ENCODE results near the gene FRY.

The FRY gene

DNA sequence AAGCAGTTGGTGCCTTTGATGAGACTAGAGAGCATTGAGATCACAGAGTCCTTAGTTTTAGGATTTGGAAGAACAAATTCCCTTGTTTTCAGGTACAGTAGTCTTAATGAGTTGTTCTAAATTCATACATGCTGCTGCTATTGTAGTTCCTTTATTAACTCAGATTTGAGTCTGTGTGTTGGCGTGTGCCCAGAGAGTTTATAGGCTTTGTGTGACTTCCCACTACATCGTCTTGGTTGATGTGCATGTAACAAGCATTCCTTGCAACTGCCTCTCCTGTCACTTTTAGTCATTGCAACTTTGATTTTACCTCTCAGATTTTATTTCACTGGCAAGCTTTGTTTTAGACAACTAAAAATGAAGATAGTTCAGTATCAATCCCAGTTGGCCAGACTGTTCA, 148.1 kb downstream of the FRY start:
- DNase-seq, result no peak

DNA sequence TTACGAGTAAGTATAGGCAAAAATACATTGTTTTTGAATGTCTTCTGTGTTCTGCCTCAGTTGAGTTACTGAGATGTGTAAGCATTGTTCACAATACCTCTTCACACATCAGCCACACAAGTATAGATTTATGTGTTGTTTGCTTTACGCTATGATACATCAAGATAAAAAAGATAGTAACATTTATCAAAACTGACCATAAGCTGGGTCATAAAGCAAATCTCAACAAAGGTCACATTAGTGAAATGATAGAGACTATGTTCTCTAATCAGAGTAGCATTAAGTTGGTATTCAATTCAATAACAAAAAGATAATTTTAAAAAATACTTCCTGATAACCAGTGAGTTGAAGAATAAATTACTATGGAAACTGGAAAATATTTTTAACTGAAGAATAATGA, 156.1 kb downstream of the FRY start:
- DNase-seq, result no peak

DNA sequence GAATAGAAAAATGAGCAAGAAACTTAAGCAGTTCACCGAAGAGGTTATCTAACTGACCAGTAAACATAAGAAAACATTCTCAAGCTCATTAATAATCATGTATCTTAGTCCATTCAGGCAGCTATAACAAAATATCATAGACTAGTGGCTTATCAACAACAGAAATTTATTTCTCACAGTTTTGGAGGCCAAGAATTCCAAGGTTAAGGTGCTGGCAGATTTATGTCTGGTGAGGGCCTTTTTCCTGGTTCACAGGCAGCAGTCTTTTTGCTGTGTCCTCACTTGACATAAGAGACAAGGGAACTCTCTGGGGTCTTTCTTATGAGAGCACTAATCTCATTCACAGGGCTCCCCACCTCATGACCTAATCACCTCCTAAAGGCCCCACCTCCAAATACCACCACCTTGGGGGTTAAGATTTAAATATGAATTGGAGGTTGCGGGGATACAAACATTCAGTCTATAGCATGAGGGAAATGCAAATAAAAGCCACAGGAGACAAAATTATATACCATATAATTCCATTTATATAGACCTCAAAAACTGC, 160.0 kb downstream of the FRY start:
- no peak for DNase-seq

DNA sequence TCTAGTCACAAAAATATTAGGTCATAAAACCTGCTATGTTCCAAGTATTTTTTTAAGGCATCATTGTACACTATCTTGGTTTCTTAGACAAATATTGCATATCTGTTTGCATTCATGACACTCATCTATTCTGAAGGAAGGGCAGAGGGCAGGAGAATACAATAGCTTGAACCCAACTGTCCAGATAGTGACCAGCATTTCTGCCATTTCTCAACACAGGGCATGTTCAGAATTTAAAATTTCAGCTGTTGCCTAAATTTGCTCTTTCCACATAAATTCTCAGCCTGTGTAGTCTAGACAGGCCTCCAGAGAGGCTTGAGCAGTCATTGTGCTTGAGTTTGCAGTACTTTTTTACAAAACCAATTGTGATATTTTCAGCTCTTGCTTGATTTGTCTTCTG, 164.1 kb downstream of the FRY start:
- DNase-seq, result no peak

DNA sequence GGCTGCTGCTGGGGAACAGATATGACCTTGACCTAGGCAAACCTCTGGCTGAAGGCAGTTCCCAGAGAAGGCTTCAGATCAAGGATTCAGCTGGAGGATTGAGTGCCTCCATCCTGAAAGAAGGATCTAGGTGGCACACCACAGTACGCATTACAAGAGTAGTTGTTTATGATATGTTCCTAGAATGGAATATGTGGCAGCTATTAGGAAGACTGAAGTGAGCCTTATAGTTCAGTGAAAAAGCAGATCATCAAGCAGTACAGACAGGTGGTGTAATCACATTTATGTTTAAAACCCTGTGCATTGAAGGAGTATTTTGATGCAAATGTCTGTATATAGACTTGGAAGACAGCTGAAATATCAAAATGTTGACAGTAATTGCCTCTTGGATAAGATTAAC, 167.6 kb downstream of the FRY start:
- no peak for DNase-seq

DNA sequence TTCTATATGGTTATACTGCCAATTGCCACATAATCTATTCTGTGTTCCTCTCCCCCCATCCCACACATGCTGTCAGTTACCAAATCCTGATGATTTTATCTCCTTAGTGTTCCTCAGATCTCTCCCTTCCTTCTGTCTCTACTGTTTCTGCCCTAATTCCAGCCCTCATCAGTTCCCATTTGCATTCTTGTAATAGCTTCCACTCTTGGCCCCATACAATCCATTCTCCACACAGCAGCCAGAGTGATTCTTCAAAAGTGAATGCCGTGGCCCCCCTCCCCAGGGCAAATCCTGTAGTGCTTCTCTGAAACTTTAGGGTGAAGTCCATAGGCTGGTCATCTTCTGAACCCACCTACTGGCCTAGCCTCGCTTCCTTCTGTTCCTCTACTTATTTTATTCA, 169.2 kb downstream of the FRY start:
- no peak for DNase-seq

DNA sequence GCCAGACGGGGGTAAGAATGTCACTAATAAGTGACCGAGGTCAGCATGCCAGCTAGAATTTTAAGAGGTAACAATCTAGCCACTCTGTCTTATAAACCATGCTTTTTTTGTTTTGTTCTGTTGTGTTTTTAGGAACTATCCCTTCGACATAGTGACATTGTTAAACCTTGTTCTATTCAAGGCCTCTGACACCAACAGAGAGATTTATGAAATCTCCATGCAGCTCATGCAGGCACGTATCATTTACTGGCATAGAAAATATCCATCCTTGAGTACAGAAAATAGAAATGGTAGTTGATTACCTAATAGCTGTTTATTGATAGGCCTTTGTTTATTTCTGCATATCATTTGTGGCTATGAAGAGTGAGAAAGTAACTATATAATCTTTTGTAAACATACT, 170.2 kb downstream of the FRY start:
- DNase-seq, result no peak

DNA sequence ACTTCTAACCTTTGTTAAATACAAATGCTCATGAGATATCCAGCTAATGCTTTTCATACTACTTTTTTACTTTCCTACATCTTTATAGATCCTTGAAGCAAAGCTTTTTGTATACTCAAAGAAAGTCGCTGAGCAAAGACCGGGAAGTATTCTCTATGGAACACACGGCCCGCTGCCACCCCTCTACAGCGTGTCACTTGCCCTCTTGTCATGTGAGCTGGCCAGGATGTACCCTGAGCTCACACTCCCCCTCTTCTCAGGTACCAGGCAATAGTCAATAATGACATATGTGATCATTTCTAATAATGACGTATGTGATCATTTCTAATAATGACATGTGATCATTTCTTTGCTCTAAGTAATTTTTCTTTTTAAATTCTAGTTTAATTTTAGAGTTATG, 170.7 kb downstream of the FRY start:
- no peak for DNase-seq

DNA sequence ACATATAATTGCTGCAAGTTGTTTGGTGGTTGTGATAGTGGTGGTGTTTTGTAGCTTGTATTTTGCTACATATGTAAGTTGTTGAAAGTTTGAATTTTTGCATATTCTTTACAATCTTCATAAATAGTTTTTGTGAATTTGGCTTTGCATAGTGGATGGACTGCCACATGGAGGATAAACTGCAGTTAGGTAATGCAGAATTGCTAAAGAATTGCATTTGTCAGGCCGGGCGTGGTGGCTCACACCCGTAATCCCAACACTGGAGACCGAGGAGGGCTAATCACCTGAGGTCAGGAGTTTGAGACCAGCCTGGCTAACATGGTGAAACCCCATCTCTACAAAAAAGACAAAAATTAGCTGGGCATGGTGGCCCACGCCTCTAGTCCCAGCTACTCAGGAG, 171.6 kb downstream of the FRY start:
- DNase-seq, result no peak

DNA sequence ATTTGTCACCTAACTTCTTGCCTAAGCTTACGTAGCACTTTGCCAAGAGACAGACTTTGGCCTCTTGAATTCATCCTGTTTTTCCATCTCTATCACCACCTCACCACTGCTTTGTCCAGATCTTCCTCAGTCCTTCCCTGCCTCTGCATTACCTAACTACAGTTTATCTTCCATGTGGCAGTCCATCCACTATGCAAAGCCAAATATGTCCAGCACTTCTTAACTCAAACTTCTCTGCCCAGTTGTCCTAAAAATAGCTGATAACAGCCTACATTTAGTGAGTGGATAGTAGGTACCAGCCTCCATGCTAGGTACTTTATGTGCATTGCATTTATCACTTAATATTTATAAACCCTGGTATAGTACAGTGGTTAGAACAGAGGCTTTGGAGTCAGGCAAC, 172.2 kb downstream of the FRY start:
- no peak for DNase-seq

DNA sequence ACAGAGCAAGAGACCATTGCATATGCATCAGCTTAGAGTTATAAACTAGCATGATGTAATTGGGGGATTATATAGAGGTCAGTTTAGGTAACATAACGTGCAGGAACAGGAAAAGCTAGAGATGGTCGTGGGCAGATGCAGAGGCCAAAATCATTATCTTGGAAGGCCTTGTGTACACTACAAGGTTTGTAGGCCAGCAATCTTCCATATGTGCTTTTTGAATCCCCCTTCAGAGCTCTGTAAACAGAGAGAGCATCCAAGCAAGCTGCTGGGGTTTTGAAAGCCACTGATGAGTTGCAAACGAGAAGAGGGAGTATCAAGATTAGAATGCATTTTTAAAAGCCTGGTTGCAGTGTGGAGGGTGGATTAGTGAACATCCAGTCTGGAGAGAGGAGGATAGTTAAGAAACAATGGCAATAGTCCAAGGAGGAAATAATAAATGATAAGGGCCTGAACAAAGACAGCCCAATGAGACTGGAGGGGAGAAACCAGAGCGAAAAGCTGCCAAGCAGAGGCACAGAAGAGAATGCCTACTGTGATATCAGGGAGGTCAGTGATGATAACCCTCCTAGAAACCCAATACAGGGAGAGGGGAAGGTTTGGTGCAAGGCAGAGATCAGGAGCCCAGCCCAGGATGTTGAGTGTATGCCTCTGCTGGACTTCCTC, 174.0 kb downstream of the FRY start:
- no peak for DNase-seq

DNA sequence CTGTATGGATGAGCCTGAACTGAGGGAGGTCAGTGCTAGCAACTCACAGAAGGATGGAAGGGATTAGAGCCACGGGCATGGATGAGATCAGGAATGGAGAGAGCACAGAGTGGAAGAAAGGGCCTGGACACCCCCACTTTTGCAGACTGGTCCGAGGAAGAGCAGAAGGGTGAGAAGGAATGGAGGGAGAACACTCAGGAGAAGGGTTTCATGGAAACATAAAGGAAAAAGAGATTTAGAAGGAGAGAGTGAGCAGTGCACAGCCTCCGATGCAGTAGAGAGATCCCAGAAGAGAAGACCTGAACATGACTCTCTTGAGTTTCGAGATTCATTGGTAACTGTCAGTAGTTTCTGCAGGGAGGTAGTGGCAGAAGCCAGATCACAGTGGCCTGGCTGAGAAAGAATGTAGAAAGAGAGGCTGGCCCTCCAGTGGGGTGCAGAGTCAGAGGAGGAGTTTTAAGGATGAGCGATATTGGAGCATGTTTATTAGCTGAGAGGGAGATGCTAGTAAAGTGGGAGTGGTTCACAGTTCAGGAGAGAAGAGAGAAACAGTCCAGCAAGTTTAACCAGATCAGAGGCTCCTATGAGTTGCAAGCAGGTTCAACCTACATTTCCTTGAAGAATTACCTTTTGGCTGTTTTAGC, 174.6 kb downstream of the FRY start:
- DNase-seq, result no peak

DNA sequence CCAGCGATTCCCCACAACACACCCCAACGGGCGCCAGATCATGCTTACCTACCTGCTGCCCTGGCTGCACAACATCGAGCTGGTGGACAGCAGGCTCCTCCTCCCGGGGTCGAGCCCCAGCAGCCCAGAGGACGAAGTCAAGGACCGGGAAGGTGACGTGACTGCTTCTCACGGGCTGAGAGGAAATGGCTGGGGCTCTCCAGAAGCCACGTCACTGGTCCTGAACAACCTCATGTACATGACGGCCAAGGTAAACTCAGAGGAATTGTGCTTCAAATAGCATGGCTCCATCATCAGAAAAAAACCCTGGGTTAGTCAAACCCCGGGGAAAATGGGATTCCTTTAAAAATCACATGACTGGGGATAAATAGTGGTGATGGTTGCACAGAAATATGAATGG, 177.3 kb downstream of the FRY start:
- no peak for DNase-seq

DNA sequence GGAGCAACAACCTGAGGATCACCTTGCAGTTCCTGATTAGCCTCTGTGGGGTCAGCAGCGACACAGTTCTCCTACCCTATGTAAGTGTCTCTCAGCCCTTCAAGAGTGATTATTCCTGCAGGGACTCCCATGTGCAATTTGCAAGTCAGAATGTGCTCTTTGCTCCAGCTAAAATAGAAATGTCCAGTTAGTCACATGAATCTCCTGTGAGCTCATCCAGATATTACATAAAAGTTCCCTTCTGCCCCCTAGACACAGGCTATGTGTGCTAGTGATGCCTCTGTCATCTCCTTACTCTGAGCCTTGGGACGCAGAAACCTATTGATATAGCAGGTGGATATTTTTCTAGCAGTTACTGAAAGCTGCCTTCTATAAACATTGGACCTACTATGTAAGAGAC, 178.1 kb downstream of the FRY start:
- DNase-seq, result no peak

DNA sequence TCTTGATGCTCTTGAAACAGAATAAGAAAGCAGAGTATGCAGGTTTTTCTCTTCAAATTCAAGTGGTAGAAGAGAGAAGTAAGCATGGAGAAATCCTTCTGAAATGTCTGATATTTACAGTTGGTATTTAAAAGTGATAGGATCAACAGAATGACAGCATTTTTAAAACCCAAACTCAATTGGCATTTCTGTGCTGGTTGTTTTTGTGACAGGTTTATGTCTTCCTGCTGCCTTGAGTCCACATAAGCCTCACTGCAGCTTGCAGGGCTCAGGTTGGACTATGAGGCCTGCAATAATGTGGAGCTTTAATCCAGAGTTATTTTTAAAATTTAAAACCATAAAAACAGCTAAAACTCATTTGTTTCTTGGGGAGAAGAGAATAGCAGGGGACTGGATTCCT, 178.5 kb downstream of the FRY start:
- DNase-seq, result no peak

DNA sequence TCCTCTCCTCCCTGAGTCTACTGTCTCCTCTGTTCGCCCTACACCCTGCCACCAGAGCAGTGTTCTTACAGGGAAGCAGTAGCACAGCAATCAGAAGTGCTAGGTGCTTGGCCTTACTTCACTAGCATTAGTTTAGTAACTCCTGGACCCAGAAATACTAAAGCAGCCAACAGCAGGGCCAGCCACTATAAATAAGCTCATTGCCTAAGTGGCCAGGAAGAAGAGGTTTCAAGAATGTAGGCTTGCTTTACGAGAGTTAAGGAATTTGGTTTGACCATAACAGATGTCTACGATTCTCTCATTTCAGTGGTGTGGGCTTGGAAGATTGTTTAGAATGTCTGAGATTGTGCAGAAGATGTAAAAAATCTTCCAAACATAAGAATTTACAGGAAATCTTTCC, 180.2 kb downstream of the FRY start:
- DNase-seq, result no peak

DNA sequence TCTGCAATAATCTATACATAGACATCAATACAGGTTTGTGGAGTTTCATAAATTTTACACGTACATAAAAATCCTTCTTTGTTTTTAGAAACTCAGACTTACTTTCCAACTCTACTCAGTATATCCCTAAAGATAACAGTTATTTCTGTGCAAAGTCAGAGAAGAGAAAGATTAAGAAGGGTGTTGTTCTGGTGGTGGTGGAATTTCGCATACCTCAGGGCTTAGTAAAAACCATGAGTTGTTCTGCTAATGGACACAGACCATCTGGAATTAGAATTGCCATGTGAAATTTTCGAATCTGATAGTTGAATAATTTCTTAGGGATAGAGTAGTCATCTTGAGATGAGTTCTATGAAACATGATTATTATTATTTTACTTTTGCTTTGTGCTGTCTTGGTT, 180.8 kb downstream of the FRY start:
- DNase-seq, result no peak

DNA sequence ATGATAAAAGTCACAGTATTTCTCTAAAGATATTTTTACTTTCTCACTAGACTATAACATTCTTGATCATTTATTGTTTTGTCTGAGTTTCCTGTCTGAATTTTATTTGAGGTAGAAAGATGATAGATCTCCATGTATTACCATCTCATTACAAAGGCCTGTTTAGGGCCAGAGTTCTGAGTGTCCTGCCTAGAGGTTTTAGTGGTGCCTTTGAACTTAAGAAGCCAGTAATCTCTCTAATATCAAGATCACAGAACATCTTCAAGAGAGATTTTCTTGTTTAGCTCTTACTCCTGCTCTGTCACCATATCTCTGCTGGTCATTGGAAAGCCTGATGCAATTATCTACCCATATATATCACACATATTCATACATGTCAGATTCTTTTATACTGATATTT, 182.1 kb downstream of the FRY start:
- no peak for DNase-seq

DNA sequence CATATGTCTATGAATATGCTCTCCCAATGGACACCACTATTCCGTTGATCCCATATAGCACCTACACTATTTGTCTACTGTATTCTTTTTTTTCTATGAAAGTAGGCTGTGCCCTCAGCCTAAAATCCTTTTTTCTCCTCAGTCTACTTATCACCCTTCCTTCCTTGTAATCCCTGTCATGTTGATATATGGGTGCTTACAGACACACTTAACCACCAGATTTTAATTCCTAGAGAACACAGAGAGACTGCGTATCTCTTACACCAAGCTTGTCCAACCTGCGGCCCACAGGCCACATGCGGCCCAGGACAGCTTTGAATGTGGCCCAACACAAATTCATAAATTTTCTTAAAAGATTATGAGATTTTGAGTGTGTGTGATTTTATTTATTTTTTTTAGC, 182.5 kb downstream of the FRY start:
- no peak for DNase-seq

DNA sequence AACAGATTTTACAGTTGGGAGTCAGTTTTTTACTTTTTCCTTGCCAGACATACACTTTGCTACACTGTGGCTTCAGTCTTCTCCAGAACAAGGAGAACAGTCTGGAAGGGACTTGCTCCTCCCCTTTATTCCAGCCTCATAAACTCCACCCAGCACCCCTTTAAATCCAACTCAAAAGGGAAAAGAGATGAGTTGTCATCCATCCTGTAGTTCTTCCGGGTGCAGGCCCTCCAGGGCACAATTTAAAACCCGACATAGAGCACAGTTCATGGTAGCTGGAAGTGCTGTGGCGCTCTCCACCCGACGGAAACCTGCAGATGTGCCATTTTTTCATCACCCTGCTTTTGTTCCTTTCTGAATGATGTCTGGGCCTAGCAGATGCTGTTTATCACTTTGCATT, 184.7 kb downstream of the FRY start:
- DNase-seq, result no peak

DNA sequence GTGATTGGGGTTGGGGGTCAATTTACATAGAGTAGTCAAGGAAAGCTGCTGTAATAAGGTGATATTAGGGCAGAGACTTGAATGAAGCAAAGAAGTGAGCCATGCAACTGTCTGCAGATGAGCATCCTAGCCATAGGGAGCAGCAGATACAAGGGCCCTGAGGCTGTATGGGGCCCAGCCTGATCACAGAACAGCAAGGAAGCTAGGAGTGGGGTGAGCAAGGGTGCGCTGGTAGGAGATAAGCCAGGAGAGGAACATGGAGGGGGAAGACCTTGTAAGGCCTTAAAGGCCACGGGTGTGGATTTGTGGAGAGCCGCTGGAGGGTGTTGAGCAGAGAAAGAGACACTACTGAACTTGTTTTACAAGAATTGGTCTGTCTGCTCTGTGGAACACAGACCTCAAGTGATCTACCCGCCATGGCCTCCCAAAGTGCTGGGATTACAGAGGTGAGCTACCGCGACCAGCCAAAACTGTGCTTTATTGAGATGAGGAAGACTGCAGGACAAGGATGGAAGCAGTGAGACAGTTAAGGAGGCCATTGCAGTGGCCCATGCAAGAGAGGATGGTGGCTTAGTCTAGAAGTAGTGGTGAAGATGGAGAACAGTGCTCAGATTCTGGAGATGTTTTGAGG, 190.6 kb downstream of the FRY start:
- no peak for DNase-seq

DNA sequence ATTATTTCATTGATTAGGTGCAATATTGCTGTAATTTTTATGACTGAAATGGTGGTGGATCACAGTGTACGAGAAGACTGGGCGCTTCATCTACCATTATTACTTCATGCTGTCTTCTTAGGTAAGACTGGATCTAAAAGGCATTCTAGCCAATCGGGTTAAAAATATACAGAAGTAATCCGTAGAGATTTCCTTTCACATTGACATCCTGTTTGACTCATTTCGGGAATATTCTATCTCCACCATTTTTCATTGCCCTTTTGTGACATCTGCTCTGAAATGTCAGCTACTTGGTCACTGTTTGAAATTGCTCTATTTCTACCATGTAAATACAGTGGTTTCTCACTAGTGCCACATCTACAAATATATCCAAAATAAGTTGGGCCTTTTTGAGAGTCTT, 193.3 kb downstream of the FRY start:
- no peak for DNase-seq

DNA sequence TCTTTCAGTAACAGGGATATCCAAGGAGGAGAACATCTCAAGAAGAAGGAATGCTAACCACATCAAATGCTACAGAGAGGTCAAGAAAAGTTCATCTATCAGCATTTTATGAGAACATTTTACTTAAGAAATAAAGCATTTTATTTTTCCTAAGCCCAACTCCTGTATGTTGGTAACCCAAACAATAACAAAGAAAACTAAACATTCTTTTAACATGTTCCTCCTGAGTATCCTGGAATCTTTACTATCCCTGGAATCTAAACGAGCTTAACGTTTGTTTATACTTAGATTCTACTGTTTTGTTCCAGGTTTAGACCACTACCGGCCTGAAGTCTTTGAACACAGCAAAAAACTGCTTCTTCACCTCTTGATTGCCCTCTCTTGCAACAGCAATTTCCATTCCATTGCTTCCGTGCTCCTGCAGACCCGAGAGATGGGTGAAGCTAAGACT, 193.9 kb downstream of the FRY start:
- no peak for DNase-seq

DNA sequence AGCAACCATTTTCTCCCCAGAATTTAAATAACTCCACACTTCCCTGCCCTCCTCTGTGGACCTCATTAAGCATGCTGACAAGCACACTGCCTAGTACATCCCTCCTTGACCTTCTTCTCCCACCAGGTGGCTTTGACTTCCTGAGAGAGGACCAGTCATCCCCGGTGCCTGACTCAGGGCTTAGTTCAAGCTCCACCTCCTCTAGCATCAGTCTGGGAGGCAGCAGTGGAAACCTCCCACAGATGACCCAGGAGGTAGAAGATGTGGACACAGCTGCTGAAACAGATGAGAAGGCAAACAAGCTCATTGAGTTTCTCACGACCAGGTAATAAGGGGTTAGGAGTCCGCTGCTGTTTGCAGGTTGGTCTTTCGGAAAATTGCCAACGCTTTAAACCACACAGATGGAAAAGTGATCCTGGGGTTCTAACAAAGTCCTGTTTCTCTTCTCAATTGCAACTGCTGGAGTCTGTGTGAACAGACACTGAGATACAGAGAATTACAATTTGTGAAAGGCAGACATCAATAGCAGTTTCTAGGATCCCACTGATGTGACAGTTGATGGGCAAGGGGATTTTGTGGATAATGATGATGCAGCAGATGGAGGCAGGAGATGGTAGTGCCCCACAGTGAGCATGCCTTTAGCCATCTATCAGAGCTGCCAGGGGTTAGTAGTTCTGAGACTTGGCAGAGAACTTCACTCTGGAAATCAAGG, 196.9 kb downstream of the FRY start:
- no peak for DNase-seq
